SH-SY5Y (cell line): ENCODE data around the gene SLC11A2.

Experiments used
- GATA2 ChIP-seq: IDR thresholded peaks from 2 replicates; pipeline ENCODE4 v1.6.1; 2011; ENCODE audit warnings: mild to moderate bottlenecking, low read depth, low read length
- GATA3 ChIP-seq: IDR thresholded peaks from 2 replicates; pipeline ENCODE4 v1.6.1; 2011; ENCODE audit warnings: low read depth, mild to moderate bottlenecking, low read length, moderate library complexity

GRCh38 chr12:50988871-50989270 is 37.3 kb downstream of the SLC11A2 start:
- TF ChIP-seq GATA2 (no peak), GATA3 (no peak)
